Measurements from ENCODE around the gene UMAD1. TPM values are rescaled to one million over a fixed set of nuclear protein-coding genes. Genes with fewer than 3 reads are reported as not detected.

Gene UMAD1
- total and polyA plus RNA-seq, 2 experiments from 2014 or later, result 8.4 to 12.4 TPM

DNA sequence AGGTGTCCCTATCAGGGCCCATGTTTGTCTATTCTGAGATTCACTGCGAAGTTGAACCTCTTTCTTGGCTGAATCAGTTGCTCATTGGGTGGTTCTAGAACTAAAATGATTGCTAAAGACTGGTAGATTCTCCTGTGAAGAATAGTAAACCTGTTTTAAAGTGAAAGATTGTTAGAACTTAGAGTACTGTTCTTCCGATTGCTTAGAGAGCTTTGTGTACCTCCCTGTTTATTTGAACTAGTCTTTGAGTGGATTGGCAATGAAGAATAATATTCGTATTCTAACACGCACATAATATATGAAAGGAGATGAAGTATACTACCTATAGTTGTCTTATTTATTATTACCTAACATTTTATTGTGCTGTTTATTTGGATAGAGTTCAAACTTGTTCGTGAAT, 202.7 kb downstream of the UMAD1 start (continued):
- TF ChIP-seq, protein P1, sequence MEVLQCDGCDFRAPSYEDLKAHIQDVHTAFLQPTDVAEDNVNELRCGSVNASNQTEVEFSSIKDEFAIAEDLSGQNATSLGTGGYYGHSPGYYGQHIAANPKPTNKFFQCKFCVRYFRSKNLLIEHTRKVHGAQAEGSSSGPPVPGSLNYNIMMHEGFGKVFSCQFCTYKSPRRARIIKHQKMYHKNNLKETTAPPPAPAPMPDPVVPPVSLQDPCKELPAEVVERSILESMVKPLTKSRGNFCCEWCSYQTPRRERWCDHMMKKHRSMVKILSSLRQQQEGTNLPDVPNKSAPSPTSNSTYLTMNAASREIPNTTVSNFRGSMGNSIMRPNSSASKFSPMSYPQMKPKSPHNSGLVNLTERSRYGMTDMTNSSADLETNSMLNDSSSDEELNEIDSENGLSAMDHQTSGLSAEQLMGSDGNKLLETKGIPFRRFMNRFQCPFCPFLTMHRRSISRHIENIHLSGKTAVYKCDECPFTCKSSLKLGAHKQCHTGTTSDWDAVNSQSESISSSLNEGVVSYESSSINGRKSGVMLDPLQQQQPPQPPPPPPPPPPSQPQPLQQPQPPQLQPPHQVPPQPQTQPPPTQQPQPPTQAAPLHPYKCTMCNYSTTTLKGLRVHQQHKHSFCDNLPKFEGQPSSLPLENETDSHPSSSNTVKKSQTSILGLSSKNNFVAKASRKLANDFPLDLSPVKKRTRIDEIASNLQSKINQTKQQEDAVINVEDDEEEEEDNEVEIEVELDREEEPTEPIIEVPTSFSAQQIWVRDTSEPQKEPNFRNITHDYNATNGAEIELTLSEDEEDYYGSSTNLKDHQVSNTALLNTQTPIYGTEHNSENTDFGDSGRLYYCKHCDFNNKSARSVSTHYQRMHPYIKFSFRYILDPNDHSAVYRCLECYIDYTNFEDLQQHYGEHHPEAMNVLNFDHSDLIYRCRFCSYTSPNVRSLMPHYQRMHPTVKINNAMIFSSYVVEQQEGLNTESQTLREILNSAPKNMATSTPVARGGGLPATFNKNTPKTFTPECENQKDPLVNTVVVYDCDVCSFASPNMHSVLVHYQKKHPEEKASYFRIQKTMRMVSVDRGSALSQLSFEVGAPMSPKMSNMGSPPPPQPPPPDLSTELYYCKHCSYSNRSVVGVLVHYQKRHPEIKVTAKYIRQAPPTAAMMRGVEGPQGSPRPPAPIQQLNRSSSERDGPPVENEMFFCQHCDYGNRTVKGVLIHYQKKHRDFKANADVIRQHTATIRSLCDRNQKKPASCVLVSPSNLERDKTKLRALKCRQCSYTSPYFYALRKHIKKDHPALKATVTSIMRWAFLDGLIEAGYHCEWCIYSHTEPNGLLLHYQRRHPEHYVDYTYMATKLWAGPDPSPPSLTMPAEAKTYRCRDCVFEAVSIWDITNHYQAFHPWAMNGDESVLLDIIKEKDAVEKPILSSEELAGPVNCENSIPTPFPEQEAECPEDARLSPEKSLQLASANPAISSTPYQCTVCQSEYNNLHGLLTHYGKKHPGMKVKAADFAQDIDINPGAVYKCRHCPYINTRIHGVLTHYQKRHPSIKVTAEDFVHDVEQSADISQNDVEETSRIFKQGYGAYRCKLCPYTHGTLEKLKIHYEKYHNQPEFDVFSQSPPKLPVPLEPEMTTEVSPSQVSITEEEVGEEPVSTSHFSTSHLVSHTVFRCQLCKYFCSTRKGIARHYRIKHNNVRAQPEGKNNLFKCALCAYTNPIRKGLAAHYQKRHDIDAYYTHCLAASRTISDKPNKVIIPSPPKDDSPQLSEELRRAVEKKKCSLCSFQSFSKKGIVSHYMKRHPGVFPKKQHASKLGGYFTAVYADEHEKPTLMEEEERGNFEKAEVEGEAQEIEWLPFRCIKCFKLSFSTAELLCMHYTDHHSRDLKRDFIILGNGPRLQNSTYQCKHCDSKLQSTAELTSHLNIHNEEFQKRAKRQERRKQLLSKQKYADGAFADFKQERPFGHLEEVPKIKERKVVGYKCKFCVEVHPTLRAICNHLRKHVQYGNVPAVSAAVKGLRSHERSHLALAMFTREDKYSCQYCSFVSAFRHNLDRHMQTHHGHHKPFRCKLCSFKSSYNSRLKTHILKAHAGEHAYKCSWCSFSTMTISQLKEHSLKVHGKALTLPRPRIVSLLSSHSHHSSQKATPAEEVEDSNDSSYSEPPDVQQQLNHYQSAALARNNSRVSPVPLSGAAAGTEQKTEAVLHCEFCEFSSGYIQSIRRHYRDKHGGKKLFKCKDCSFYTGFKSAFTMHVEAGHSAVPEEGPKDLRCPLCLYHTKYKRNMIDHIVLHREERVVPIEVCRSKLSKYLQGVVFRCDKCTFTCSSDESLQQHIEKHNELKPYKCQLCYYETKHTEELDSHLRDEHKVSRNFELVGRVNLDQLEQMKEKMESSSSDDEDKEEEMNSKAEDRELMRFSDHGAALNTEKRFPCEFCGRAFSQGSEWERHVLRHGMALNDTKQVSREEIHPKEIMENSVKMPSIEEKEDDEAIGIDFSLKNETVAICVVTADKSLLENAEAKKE (CRISPR knock-in tag; IDR thresholded peaks at IDR 0.05), result no peak
- TF ChIP-seq ZNF331 (CRISPR knock-in tag; IDR thresholded peaks at IDR 0.05; ENCODE audit: low read depth) (no peak), STAT1 (IDR thresholded peaks at IDR 0.05; ENCODE audit: unreplicated experiment) (no peak), POLR2AphosphoS5 (IDR thresholded peaks at IDR 0.05; ENCODE audit: low read depth) (no peak), EZH2phosphoT487 (IDR thresholded peaks at IDR 0.05; ENCODE audit: unreplicated experiment) (no peak)
- TF ChIP-seq, protein P2, sequence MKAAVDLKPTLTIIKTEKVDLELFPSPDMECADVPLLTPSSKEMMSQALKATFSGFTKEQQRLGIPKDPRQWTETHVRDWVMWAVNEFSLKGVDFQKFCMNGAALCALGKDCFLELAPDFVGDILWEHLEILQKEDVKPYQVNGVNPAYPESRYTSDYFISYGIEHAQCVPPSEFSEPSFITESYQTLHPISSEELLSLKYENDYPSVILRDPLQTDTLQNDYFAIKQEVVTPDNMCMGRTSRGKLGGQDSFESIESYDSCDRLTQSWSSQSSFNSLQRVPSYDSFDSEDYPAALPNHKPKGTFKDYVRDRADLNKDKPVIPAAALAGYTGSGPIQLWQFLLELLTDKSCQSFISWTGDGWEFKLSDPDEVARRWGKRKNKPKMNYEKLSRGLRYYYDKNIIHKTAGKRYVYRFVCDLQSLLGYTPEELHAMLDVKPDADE (IDR thresholded peaks at IDR 0.05), result no peak

DNA sequence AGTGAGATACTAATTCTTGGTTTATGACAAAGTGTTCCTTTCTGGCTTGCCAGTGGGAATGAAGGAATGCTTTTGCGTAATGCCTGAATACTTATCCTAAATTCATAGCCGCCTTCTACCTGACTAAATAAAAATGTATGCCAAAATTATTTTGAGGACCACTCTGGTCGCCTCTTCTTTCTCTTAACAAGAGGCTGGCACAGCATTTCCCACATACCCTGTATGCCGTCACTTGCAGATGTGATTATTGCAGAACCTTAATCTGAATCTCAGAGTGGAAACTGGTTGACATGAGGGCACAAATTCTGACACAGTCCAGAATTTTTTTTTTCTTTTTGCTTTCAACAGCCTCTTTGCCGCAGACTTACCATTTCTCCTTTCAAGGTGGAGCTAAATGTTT, 203.4 kb downstream of the UMAD1 start:
- Mint-ChIP-seq H3K9me3 (no peaks in the 10 kb centered on the region), H3K4me3 (no peak overlapping the region), H3K27me3 (ENCODE audit: insufficient read depth, low read depth, poor library complexity) (peaks cover 4% of the 10 kb centered on the region), H3K36me3 (ENCODE audit: low read depth) (no peaks in the 10 kb centered on the region), H3K27ac (no peak overlapping the region), H3K4me1 (peaks cover 4% of the 10 kb centered on the region; the same call in 2 of the 3 replicates)
- H3K79me2 ChIP-seq (replicated peaks; ENCODE audit: insufficient read depth), result no peaks in the 10 kb centered on the region
- no peak overlapping the region for H2AFZ ChIP-seq
- no peaks in the 10 kb centered on the region for H3K27me3 ChIP-seq (ENCODE audit: insufficient read depth)
- ATAC-seq (no peak), DNase-seq (ENCODE audit: low spot score) (no peak)
- H3K4me3 ChIP-seq, result no peak overlapping the region
- no peaks in the 10 kb centered on the region for H4K20me1 ChIP-seq (replicated peaks; ENCODE audit: insufficient read depth)
- no peak overlapping the region for H3K27ac ChIP-seq (ENCODE audit: low read depth)
- no peaks in the 10 kb centered on the region for H3K9me2 ChIP-seq (ENCODE audit: insufficient read depth)
- no peaks in the 10 kb centered on the region for H3F3A ChIP-seq (replicated peaks; ENCODE audit: low read depth)
- no peaks in the 10 kb centered on the region for H3K36me3 ChIP-seq (ENCODE audit: insufficient read depth)
- H3K4me1 ChIP-seq (ENCODE audit: insufficient read depth), result no peaks in the 10 kb centered on the region
- no peak overlapping the region for H3K4me2 ChIP-seq
- TF ChIP-seq, protein P3, sequence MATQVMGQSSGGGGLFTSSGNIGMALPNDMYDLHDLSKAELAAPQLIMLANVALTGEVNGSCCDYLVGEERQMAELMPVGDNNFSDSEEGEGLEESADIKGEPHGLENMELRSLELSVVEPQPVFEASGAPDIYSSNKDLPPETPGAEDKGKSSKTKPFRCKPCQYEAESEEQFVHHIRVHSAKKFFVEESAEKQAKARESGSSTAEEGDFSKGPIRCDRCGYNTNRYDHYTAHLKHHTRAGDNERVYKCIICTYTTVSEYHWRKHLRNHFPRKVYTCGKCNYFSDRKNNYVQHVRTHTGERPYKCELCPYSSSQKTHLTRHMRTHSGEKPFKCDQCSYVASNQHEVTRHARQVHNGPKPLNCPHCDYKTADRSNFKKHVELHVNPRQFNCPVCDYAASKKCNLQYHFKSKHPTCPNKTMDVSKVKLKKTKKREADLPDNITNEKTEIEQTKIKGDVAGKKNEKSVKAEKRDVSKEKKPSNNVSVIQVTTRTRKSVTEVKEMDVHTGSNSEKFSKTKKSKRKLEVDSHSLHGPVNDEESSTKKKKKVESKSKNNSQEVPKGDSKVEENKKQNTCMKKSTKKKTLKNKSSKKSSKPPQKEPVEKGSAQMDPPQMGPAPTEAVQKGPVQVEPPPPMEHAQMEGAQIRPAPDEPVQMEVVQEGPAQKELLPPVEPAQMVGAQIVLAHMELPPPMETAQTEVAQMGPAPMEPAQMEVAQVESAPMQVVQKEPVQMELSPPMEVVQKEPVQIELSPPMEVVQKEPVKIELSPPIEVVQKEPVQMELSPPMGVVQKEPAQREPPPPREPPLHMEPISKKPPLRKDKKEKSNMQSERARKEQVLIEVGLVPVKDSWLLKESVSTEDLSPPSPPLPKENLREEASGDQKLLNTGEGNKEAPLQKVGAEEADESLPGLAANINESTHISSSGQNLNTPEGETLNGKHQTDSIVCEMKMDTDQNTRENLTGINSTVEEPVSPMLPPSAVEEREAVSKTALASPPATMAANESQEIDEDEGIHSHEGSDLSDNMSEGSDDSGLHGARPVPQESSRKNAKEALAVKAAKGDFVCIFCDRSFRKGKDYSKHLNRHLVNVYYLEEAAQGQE (IDR thresholded peaks at IDR 0.05; ENCODE audit: unreplicated experiment), result no peak
- TF ChIP-seq, protein P2 (IDR thresholded peaks at IDR 0.05), result no peak
